SU-DHL-6 (cell line): ENCODE data around the gene CPVL.

Experiments
- H2AFZ ChIP-seq: fragments of 200-600 bp; sonication (generic); 2 replicates; pipeline ENCODE4 v1.6.1; 2014; ENCODE audit warnings: low read depth, mild to moderate bottlenecking, moderate library complexity, mixed read lengths, antibody characterized with exemption, low read length; ENCODE audit not compliant: severe bottlenecking
- H3F3A ChIP-seq: fragments of 200-600 bp; shearing (Covaris generic); 2 replicates; pipeline ENCODE4 v1.6.0; 2016; ENCODE audit warnings: antibody characterized with exemption, mild to moderate bottlenecking; ENCODE audit not compliant: insufficient read depth
- H3K27ac ChIP-seq: fragments of 200-600 bp; sonication (generic); 2 replicates; pipeline ENCODE4 v1.5.1; 2016; ENCODE audit warnings: low read depth, mild to moderate bottlenecking, low read length, moderate library complexity, mixed read lengths
- H3K27me3 ChIP-seq: fragments of 200-600 bp; sonication (generic), shearing (Covaris generic); 2 replicates; pipeline ENCODE4 v1.6.0; 2014; ENCODE audit warnings: mild to moderate bottlenecking, low read length
- H3K36me3 ChIP-seq: fragments of 200-600 bp; sonication (generic); 2 replicates; pipeline ENCODE4 v1.6.1; 2014; ENCODE audit warnings: mild to moderate bottlenecking, low read length, mixed read lengths
- H3K4me2 ChIP-seq: fragments of 300-600, 200-600 bp; shearing (Covaris generic), sonication (generic); 2 replicates; pipeline ENCODE4 v1.6.0; 2014; ENCODE audit warnings: low read length, low read depth, mild to moderate bottlenecking; ENCODE audit not compliant: poor library complexity, severe bottlenecking
- H3K4me3 ChIP-seq: fragments of 200-600 bp; sonication (generic); 2 replicates; pipeline ENCODE4 v1.5.1; 2014; ENCODE audit warnings: antibody characterized with exemption, low read length, mild to moderate bottlenecking, mixed read lengths; ENCODE audit not compliant: insufficient read depth, poor library complexity, severe bottlenecking
- H3K79me2 ChIP-seq: fragments of 200-600 bp; sonication (generic); 2 replicates; pipeline ENCODE4 v1.6.1; 2014; ENCODE audit warnings: mild to moderate bottlenecking, low read length, moderate library complexity; ENCODE audit not compliant: insufficient read depth
- H3K9ac ChIP-seq: fragments of 200-600 bp; sonication (generic); 2 replicates; pipeline ENCODE4 v1.7.0; 2014; ENCODE audit warnings: mild to moderate bottlenecking, low read length
- H3K9me2 ChIP-seq: fragments of 200-600 bp; sonication (generic); replicated peaks from 2 replicates; pipeline ENCODE4 v1.6.1; 2014; ENCODE audit warnings: low read length; ENCODE audit not compliant: insufficient read depth
- H3K9me3 ChIP-seq: fragments of 200-600 bp; sonication (generic); 2 replicates; pipeline ENCODE4 v1.6.1; 2014; ENCODE audit warnings: low read length, mixed read lengths; ENCODE audit not compliant: insufficient read depth
- H4K20me1 ChIP-seq: fragments of 200-600 bp; sonication (generic); 2 replicates; pipeline ENCODE4 v1.6.1; 2014; ENCODE audit warnings: low read depth, mild to moderate bottlenecking, antibody characterized with exemption, low read length, moderate library complexity, mixed read lengths
- CTCF ChIP-seq: fragments of 200-600 bp; sonication (generic); IDR thresholded peaks from one replicate; pipeline ENCODE4 v1.5.1; 2017; ENCODE audit warnings: antibody characterized with exemption, mild to moderate bottlenecking, low read length, moderate library complexity; ENCODE audit not compliant: insufficient read depth, poor library complexity, severe bottlenecking
- EZH2phosphoT487 ChIP-seq: fragments of 200-600 bp; sonication (generic), shearing (Covaris generic); conservative IDR thresholded peaks from 2 replicates; pipeline ENCODE4 v1.6.1; 2018; ENCODE audit warnings: mild to moderate bottlenecking, antibody characterized with exemption, low read length, moderate library complexity, mixed read lengths

Gene CPVL

GRCh38 chr7:29039821-29040578, 106.3 kb downstream of the CPVL start:
- no peaks in the 10 kb centered on the region for H3K9me2 ChIP-seq
- H3K4me2 ChIP-seq, result no peak overlapping the region
- no peaks in the 10 kb centered on the region for H3K79me2 ChIP-seq
- H3K27ac ChIP-seq, result no peak overlapping the region
- no peaks in the 10 kb centered on the region for H3K9me3 ChIP-seq
- H3F3A ChIP-seq, result no peaks in the 10 kb centered on the region
- H2AFZ ChIP-seq, result no peak overlapping the region
- no peaks in the 10 kb centered on the region for H3K27me3 ChIP-seq
- no peak overlapping the region for H3K9ac ChIP-seq
- H3K36me3 ChIP-seq, result no peaks in the 10 kb centered on the region
- no peaks in the 10 kb centered on the region for H4K20me1 ChIP-seq
- no peak overlapping the region for H3K4me3 ChIP-seq
- TF ChIP-seq CTCF (no peak), EZH2phosphoT487 (no peak)

- Histone ChIP-seq H3K9ac (no peak overlapping the region), H3K4me2 (no peak overlapping the region), H3K36me3 (no peaks in the 10 kb centered on the region), H3K9me2 (no peaks in the 10 kb centered on the region), H3K9me3 (no peaks in the 10 kb centered on the region), H2AFZ (no peak overlapping the region), H3K27me3 (no peaks in the 10 kb centered on the region), H3K4me3 (no peak overlapping the region), H3K27ac (no peak overlapping the region), H4K20me1 (no peaks in the 10 kb centered on the region), H3F3A (no peaks in the 10 kb centered on the region), H3K79me2 (no peaks in the 10 kb centered on the region)
- no peak for TF ChIP-seq CTCF
- no peak for TF ChIP-seq EZH2phosphoT487
These were observed 107.9 kb downstream of the CPVL start for GRCh38 chr7:29038463-29038862.

- Histone ChIP-seq H3K4me3 (no peak overlapping the region), H3K27ac (no peak overlapping the region), H3K9ac (no peak overlapping the region), H3K4me2 (no peak overlapping the region), H3K9me2 (no peaks in the 10 kb centered on the region), H3K36me3 (no peaks in the 10 kb centered on the region), H4K20me1 (no peaks in the 10 kb centered on the region), H3K79me2 (no peaks in the 10 kb centered on the region), H3K9me3 (no peaks in the 10 kb centered on the region), H2AFZ (no peak overlapping the region), H3K27me3 (no peaks in the 10 kb centered on the region), H3F3A (no peaks in the 10 kb centered on the region)
- TF ChIP-seq CTCF (no peak), EZH2phosphoT487 (no peak)
These were observed 111.1 kb downstream of the CPVL start for GRCh38 chr7:29035044-29035740.
